CD14-positive monocyte (primary cell): Measurements from ENCODE around the gene PXDN. TPM values are rescaled to one million over a fixed set of nuclear protein-coding genes. Genes with fewer than 3 reads are reported as not detected.

Experiments used
- DNase-seq, 3 donors: peaks; one replicate each; pipeline ENCODE4 v3.0.0-alpha.2; 2011 to 2022
- H2AFZ ChIP-seq: 2 replicates; pipeline ENCODE4 v1.6.0; 2012; ENCODE audit warnings: mild to moderate bottlenecking, low read depth, low read length, inconsistent platforms; ENCODE audit not compliant: insufficient read depth, poor library complexity, severe bottlenecking
- H3K27ac ChIP-seq, 2 donors: 1 replicate in 1 of 2; 2 replicates in 1 of 2; pipeline ENCODE4 v1.5.1; 2012 to 2013; ENCODE audit warnings: low read length in 2 of 2, control low read depth in 1 of 2, inconsistent platforms in 1 of 2, low read depth in 1 of 2, mild to moderate bottlenecking in 1 of 2
- H3K27me3 ChIP-seq, 2 donors: one replicate each; pipeline versions ENCODE4 v1.6.0 to v1.6.1; 2011 to 2013; ENCODE audit warnings: low read length in 2 of 2; ENCODE audit not compliant: control insufficient read depth in 2 of 2, insufficient read depth in 2 of 2
- H3K36me3 ChIP-seq, 2 donors: replicated peaks in 1 of 2; 1 replicate in 1 of 2; 2 replicates in 1 of 2; pipeline versions ENCODE4 v1.5.1 to v1.6.1; 2012 to 2013; ENCODE audit warnings: low read length in 2 of 2, control low read depth in 1 of 2, inconsistent platforms in 1 of 2, mild to moderate bottlenecking in 1 of 2; ENCODE audit not compliant: insufficient read depth in 2 of 2, control insufficient read depth in 1 of 2
- H3K4me1 ChIP-seq, 2 donors: 1 replicate in 1 of 2; 2 replicates in 1 of 2; pipeline versions ENCODE4 v1.5.1 to v1.6.1; 2012 to 2013; ENCODE audit warnings: low read length in 2 of 2, control low read depth in 1 of 2, inconsistent platforms in 1 of 2, mild to moderate bottlenecking in 1 of 2, moderate library complexity in 1 of 2; ENCODE audit not compliant: insufficient read depth in 2 of 2, control insufficient read depth in 1 of 2
- H3K4me2 ChIP-seq: replicated peaks from 2 replicates; pipeline ENCODE3; 2012; ENCODE audit warnings: low read length, moderate library complexity, mild to moderate bottlenecking; ENCODE audit not compliant: poor library complexity, severe bottlenecking; ENCODE audit errors: extremely low read depth
- H3K4me3 ChIP-seq, 3 experiments: fragments of 200-600 bp in 1 of 3; sonication (generic) in 1 of 3; replicated peaks in 1 of 3; 1 replicate in 2 of 3; 2 replicates in 1 of 3; pipeline ENCODE4 v1.5.1; 2011 to 2013; ENCODE audit warnings: low read length in 3 of 3, mild to moderate bottlenecking in 3 of 3, control low read depth in 2 of 3, low read depth in 2 of 3, inconsistent platforms in 1 of 3, moderate library complexity in 1 of 3
- H3K79me2 ChIP-seq: 2 replicates; pipeline ENCODE4 v1.6.0; 2012; ENCODE audit warnings: mild to moderate bottlenecking, control low read depth, inconsistent platforms, low read length, moderate library complexity; ENCODE audit not compliant: insufficient read depth
- H3K9ac ChIP-seq: 2 replicates; pipeline ENCODE4 v1.6.0; 2017; ENCODE audit warnings: low read length, mild to moderate bottlenecking; ENCODE audit not compliant: insufficient read depth, poor library complexity, severe bottlenecking
- H3K9me3 ChIP-seq, 2 donors: replicated peaks in 1 of 2; 1 replicate in 1 of 2; 2 replicates in 1 of 2; pipeline versions ENCODE4 v1.5.1 to v1.6.1; 2012 to 2013; ENCODE audit warnings: low read length in 2 of 2, control low read depth in 1 of 2; ENCODE audit not compliant: control insufficient read depth in 1 of 2, insufficient read depth in 1 of 2
- H4K20me1 ChIP-seq: 2 replicates; pipeline ENCODE4 v1.6.0; 2012; ENCODE audit warnings: mild to moderate bottlenecking, low read length, control low read depth, moderate library complexity; ENCODE audit not compliant: insufficient read depth
- H3K27ac Mint-ChIP-seq, 7 donors: one replicate each; pipeline ENCODE4 v1.8.0; 2020; ENCODE audit warnings: mild to moderate bottlenecking in 7 of 7, mixed read lengths in 7 of 7, moderate library complexity in 6 of 7, inconsistent platforms in 2 of 7
- H3K27me3 Mint-ChIP-seq, 3 donors: one replicate each; pipeline ENCODE4 v1.8.0; 2021 to 2022; ENCODE audit warnings: low read depth in 3 of 3, mild to moderate bottlenecking in 3 of 3, mixed read lengths in 3 of 3, moderate library complexity in 3 of 3, inconsistent platforms in 1 of 3
- H3K36me3 Mint-ChIP-seq, 2 donors: one replicate each; pipeline ENCODE4 v1.8.0; 2020; ENCODE audit warnings: mixed read lengths in 2 of 2, inconsistent platforms in 1 of 2, mild to moderate bottlenecking in 1 of 2
- H3K4me1 Mint-ChIP-seq: one replicate; pipeline ENCODE4 v1.8.0; 2020; ENCODE audit warnings: mild to moderate bottlenecking, mixed read lengths
- H3K4me3 Mint-ChIP-seq, 2 donors: one replicate each; pipeline ENCODE4 v1.8.0; 2020; ENCODE audit warnings: mild to moderate bottlenecking in 2 of 2, mixed read lengths in 2 of 2, moderate library complexity in 1 of 2
- H3K9me3 Mint-ChIP-seq, 7 donors: one replicate each; pipeline ENCODE4 v1.8.0; 2020 to 2022; ENCODE audit warnings: mixed read lengths in 7 of 7, mild to moderate bottlenecking in 6 of 7, moderate library complexity in 6 of 7, inconsistent platforms in 2 of 7
- WGBS: methylation state at CpG from one replicate; pipeline ENCODE4 v1.1.5; 2013; ENCODE audit warnings: missing lambda C conversion rate; ENCODE audit not compliant: insufficient coverage; 5-methylcytosine and 5-hydroxymethylcytosine counted together
- intact Hi-C, 2 donors: fragments of 100-400 bp; cut with micrococcal nuclease; formaldehyde crosslinking; loops; one replicate each; pipeline versions ENCODE4 v1.15.0 to v1.15.1; 2023
- polyA plus RNA-seq, 3 donors: library from polyadenylated mRNA; depleted of rRNA in 1 of 3; unstranded in 2 of 3; stranded (reverse) in 1 of 3; fragments of 300-500 nt in 2 of 3; fragments of >200 nt in 1 of 3; fragmentation: Illumina TruSeq in 2 of 3; gene quantifications; 1 replicate in 2 of 3; 2 replicates in 1 of 3; pipeline ENCODE4 v1.2.3, GENCODE V29; 2012 to 2021
- TF ChIP-seq, protein P1 (sequence below): fragments of 200-600 bp; IDR thresholded peaks from one replicate; pipeline ENCODE4 v1.8.0; 2022; ENCODE audit warnings: antibody characterized with exemption, mild to moderate bottlenecking

The PXDN gene
- polyA plus RNA-seq, 3 donors, result not detected

GRCh38 chr2:1599301-1600085, 144.8 kb downstream of the PXDN start:
- no peaks in the 10 kb centered on the region for H3K27me3 ChIP-seq
- no peak overlapping the region for H3K4me2 ChIP-seq
- no peaks in the 10 kb centered on the region for H3K4me1 ChIP-seq
- no peak overlapping the region for H3K27ac ChIP-seq
- no peak overlapping the region for H3K4me3 ChIP-seq
- Mint-ChIP-seq H3K27ac (no peak overlapping the region), H3K4me3 (no peak overlapping the region), H3K9me3 (no peaks in the 10 kb centered on the region), H3K36me3 (no peaks in the 10 kb centered on the region), H3K27me3 (no peaks in the 10 kb centered on the region), H3K4me1 (no peaks in the 10 kb centered on the region)
- peaks cover 27% of the 10 kb centered on the region in 2 donors for H3K9me3 ChIP-seq
- no peaks in the 10 kb centered on the region for H3K36me3 ChIP-seq
- no peak overlapping the region for H2AFZ ChIP-seq
- no peaks in the 10 kb centered on the region for H4K20me1 ChIP-seq
- 87% methylated on average over 15 of the region's 17 CpGs for WGBS
- no peak for DNase-seq
- H3K79me2 ChIP-seq, result no peaks in the 10 kb centered on the region
- TF ChIP-seq, protein P1, sequence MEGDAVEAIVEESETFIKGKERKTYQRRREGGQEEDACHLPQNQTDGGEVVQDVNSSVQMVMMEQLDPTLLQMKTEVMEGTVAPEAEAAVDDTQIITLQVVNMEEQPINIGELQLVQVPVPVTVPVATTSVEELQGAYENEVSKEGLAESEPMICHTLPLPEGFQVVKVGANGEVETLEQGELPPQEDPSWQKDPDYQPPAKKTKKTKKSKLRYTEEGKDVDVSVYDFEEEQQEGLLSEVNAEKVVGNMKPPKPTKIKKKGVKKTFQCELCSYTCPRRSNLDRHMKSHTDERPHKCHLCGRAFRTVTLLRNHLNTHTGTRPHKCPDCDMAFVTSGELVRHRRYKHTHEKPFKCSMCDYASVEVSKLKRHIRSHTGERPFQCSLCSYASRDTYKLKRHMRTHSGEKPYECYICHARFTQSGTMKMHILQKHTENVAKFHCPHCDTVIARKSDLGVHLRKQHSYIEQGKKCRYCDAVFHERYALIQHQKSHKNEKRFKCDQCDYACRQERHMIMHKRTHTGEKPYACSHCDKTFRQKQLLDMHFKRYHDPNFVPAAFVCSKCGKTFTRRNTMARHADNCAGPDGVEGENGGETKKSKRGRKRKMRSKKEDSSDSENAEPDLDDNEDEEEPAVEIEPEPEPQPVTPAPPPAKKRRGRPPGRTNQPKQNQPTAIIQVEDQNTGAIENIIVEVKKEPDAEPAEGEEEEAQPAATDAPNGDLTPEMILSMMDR, result no peak
- no peak overlapping the region for H3K9ac ChIP-seq
- intact Hi-C loops, result no loop called here

GRCh38 chr2:1598800-1599199, 145.5 kb downstream of the PXDN start:
- Histone ChIP-seq H4K20me1 (no peaks in the 10 kb centered on the region), H3K9me3 (peaks cover 27% of the 10 kb centered on the region in 2 donors), H3K4me1 (no peaks in the 10 kb centered on the region), H3K9ac (no peak overlapping the region), H3K27me3 (no peaks in the 10 kb centered on the region), H3K36me3 (no peaks in the 10 kb centered on the region), H3K79me2 (no peaks in the 10 kb centered on the region), H3K4me2 (no peak overlapping the region), H3K4me3 (no peak overlapping the region), H3K27ac (no peak overlapping the region), H2AFZ (no peak overlapping the region)
- Mint-ChIP-seq H3K4me3 (no peak overlapping the region), H3K36me3 (no peaks in the 10 kb centered on the region), H3K27me3 (no peaks in the 10 kb centered on the region), H3K27ac (no peak overlapping the region), H3K9me3 (no peaks in the 10 kb centered on the region), H3K4me1 (no peaks in the 10 kb centered on the region)
- no peak for DNase-seq
- 93% methylated on average over 7 of the region's 10 CpGs for WGBS
- intact Hi-C loops, result no loop called here
- TF ChIP-seq, protein P1, result no peak
